GM21825 (cell line): ENCODE results near the gene SH3RF3.

Experiments used
- ATAC-seq: cut with Tn5 transposase; IDR thresholded peaks from one replicate; pipeline ENCODE4 v1.9.1; 2021; ENCODE audit warnings: mild to moderate bottlenecking, moderate library complexity; ENCODE audit not compliant: unreplicated experiment

The SH3RF3 gene

GRCh38 chr2:109322641-109323040 is 193.6 kb downstream of the SH3RF3 start:
- no peak for ATAC-seq

- ATAC-seq = no peak
Observed at GRCh38 chr2:109324861-109325260, 195.9 kb downstream of the SH3RF3 start.

DNA sequence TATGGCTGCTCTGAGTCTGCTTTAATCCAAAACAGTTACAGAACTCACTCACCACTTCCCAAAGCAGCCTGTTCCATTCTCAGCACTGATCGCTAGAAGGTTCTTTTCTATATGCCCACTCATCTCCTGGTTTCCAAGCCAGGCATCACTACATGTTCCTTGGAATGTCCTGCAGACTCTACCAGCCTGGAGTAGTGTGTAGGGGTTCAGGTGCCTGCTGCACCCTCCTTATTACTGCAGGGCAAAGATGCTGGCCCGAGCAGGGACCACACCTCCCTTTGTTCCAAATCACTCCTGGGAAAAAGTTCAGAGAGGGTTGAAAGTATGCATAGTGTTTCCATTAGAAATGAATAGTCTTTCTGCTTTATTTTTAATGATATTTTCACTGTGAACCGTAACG is 196.6 kb downstream of the SH3RF3 start:
- no peak for ATAC-seq

- no peak for ATAC-seq
Observed at GRCh38 chr2:109326306-109326705, 197.3 kb downstream of the SH3RF3 start.

- no peak for ATAC-seq
Observed at GRCh38 chr2:109330056-109330455, 201.1 kb downstream of the SH3RF3 start.

DNA sequence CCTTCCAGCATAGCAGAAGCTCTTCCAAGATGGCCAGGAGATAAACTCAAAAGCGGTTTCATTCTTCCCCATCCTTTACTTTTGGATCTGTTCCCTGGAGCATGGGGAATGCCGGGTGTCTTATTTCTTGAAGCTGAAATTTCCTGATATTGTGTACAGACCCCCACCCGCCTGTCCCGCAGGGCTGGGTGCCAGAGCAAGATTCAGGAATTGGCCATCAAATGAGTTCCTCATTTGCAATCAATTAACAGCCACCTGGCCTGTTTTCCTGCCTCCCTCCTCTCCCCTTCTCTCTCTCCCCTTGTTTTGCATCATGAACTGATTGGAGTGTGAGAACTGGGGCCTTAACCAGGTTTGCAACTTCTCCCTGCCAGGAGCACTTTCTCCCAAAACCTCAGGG is 202.1 kb downstream of the SH3RF3 start:
- no peak for ATAC-seq

GRCh38 chr2:109331896-109332848 is 203.2 kb downstream of the SH3RF3 start:
- ATAC-seq = peak; percentile 52

- ATAC-seq = no peak
Observed at GRCh38 chr2:109332880-109333279, 203.9 kb downstream of the SH3RF3 start.

GRCh38 chr2:109333414-109334210 is 204.6 kb downstream of the SH3RF3 start:
- no peak for ATAC-seq

DNA sequence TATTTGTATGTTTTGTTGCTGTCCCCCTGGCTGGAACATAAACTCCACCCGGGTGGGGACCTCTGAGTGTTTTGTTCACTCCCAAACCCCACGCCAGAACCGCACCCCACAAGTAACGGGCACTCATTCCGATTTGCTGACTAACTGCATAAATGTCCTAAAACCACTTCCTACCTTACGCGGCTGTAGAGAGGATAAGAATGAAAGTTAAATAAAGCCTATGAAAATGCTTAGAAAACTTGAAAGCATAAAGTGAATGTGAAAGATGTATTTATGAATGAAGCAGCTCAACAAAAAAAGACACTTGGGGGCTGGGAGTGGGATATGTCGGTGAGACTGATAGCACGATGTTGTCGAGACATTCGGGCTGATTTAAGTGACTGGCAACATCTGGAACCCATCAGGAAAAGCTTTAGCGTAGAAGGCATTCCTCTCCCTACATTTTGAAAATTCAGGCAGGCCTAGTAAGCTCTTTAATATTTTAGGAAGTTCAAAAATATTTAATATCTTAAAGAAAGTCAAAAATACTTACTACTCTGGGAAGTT is 206.7 kb downstream of the SH3RF3 start:
- no peak for ATAC-seq

GRCh38 chr2:109336296-109336695 is 207.3 kb downstream of the SH3RF3 start:
- no peak for ATAC-seq

GRCh38 chr2:109337221-109337620 is 208.2 kb downstream of the SH3RF3 start:
- no peak for ATAC-seq

GRCh38 chr2:109339519-109339966 is 210.5 kb downstream of the SH3RF3 start:
- ATAC-seq = no peak

DNA sequence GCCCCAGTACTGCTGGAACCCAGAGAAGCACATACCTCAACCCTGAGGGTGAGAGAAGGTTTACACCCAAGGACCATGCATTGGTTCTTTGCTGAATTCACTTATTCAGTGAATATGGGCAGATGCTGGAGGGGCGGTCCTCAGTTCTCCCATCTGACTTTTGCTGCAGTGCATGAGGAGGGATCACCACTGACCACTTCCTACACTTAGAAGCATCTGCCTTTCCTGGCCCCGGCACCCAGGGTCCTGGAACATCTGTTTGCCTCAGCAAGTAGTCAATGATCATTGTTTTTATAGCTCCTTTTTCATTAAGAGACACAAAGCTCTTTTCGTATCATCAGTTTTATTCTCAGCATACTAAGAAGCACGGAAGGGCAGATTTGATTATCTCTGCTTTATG is 211.4 kb downstream of the SH3RF3 start:
- ATAC-seq = no peak

DNA sequence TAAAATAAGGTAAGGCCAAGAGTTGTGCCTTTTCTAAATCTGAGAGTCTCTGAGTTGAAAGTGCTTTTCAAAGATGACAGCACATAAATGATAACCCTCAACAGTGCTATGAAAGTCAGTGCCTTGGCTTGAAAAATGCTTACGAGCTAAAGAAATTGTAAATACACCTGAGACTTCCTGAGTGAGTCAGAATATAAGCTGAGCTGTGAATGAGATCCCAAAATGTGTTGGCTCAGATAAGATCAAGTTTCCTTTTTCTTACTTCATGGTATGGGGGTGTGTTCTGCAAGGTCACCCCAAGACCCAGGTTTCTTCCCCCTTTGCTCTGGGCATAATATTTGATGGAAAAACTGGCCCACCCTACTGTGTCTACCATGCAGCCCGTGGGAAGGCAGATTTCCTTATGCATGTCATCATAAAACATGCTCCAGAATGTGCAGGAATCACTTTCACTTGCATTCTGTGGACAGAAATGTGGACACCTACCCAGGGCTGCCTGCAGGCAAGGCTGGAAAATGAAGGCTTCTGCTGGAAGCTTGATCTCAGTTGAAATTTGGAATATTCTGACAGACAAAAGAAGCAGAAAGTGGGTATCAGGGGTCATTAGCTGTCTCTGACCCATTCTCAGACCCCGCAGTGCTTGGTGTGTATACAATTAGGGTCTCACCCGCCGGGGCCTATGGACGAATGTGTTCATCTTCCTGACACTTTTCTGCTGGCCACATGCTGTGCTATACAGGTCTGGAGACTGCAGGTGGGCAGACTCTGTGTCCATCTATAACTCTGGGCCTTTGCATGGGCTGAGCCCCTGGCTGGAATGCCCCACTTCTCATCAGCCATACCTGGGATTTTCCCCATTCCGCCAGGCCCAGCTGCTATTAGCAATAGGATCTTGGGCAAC is 212.6 kb downstream of the SH3RF3 start:
- no peak for ATAC-seq

DNA sequence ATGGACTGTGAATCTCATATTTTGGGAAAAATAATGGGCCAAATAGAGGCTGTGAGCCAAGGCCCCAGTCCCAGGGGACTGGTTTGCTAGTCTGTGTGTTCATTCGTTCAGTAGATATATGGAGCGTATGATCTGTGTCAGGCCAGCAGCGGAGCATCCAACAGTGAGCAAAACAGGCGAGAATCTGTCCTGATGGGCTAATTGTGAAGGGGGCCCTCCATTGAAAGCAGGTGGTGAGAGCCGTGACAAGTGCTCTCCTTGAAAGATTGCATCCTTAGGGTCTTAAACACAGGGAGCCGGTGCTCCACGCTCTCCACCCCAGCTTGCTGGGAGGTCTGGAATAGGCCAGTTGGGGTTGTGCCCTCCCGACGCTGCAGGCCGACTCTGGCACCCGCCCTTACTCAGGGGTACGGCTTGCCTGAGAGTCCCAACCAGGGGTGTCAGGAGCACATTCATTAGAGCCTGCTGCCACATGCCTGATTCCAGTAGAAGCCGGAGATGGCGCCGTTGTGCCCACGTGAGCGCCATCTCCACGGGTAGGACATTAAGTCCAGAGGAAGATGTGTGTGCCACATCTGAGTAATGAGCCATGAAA is 213.3 kb downstream of the SH3RF3 start:
- no peak for ATAC-seq

DNA sequence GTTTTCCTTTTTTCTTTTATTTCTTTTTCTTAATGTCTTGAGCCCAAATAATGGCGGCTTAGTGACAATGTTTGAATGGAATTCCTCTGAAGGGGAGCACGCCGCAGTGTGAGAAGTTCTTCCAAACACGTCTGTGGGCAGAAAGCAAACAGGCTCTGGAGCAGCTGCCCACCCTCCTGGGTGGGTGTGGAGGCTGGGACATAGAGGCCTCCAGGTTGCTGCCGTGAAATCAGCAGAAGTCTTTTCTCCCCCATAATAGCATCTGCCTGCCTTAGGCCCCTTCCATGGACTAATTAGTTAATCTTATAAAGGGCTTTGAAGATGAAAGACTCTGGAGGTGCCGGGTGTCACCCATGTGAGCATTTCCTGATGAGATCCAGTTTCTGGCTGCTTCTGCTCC is 213.9 kb downstream of the SH3RF3 start:
- no peak for ATAC-seq

- ATAC-seq = no peak
Observed at GRCh38 chr2:109343460-109343859, 214.5 kb downstream of the SH3RF3 start.

DNA sequence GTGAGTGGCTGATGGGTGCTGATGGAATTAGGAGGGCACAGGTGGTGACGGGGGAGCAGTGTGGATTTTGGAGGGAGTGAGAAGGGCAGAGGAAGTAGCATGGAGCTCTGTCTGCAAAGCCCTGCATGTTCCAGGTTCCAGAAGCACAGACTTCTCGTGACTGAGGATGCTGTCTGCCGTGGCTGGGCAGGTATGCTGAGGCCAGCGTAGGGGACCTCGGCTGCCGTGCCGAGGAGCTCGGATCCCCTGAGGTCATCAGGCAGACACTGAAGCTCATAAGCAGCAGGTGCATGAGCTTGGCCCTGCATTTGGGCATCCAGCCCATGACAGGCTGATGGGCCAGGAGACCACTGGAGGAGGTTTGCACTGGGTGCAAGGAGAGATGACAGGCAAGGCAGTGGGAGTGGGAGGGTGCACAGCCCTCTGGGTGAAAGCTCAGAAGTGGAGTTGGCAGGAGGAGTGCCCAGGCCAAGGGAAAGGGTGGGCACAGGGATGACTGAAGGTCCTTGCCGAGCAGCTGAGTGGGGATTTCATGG is 215.3 kb downstream of the SH3RF3 start:
- no peak for ATAC-seq

DNA sequence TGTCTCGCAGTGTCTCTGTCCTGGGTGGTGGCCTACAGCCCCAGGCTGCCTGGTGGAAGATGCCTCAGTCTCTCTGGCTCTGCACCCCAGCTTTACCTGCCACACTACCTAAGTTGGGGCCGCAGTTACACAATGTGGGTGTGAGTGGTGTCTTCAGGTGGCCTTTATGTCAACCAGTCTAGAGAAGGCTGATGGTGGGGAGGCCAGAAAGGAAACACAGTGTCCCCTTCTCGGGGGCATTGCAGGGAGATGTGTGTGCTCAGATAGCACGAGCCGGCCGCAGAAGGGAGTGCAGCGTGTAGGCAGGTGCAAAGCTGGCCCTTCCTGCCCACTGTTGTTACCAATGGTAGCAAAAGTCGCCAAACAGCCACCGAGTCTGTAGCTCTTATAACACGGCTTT is 216.1 kb downstream of the SH3RF3 start:
- no peak for ATAC-seq
